Neural cell (in vitro differentiated cells): ENCODE results near the gene TRAPPC14.
A peak's percentile ranks its signal among the peaks of the same experiment; 100 is the strongest.

Source experiments
- EP300 ChIP-seq: fragments of 450-650 bp; conservative IDR thresholded peaks from 2 replicates; pipeline ENCODE4 v1.6.1; 2014; ENCODE audit warnings: antibody characterized with exemption, mild to moderate bottlenecking, moderate library complexity; ENCODE audit not compliant: poor library complexity, severe bottlenecking
- POLR2AphosphoS5 ChIP-seq: IDR thresholded peaks from 2 replicates; pipeline ENCODE4 v1.6.1; 2012
- RAD21 ChIP-seq: fragments of 450-650 bp; conservative IDR thresholded peaks from 2 replicates; pipeline ENCODE4 v1.6.1; 2014; ENCODE audit warnings: antibody characterized with exemption, mild to moderate bottlenecking, moderate library complexity
- SMC3 ChIP-seq: fragments of 450-650 bp; conservative IDR thresholded peaks from 2 replicates; pipeline ENCODE4 v1.6.1; 2014; ENCODE audit warnings: antibody characterized with exemption, mild to moderate bottlenecking, moderate library complexity; ENCODE audit not compliant: poor library complexity
- TF ChIP-seq, protein P1 (sequence below): fragments of 450-650 bp; IDR thresholded peaks from 2 replicates; pipeline ENCODE4 v1.5.1; 2014; ENCODE audit warnings: antibody characterized with exemption, mild to moderate bottlenecking, moderate library complexity; ENCODE audit not compliant: poor library complexity, severe bottlenecking

DNA sequence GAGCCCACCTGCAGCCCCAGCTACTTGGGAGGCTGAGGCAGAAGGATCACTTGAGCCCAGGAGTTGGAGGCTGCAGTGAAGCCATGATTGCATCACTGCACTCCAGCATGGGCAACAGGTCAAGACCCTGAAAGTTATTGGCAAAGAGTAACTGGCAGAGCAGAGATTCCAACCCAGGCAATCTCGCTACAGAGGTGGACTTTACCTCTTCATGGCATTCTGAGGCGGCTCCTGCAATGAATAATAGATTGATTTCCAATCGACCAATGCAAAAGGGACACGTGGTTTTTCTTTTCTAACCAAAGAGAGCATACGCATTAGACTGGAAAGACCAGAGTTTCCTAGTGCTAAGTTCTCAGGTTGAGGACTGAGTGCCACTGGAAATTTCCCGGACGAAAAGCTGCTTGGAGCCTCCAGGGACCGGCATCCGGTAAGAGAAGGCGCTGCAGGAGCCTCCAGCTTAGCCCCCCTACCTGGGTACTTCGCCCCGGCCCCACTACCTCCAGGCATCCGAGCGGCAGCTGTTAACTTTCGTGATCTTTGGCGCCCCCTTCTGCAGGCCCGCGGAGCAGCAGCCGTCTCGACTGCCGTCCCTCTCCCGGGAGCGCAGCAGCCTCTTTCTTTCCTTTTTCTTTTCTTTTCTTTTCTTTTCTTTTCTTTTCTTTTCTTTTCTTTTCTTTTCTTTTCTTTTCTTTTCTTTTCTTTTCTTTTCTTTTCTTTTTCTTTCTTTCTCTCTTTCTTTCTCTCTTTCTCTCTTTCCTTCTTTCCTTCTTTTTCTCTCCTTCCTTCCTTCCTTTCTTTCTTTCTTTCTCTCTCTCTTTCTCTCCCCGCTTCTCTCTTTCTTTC, 27.7 kb downstream of the TRAPPC14 start:
- TF ChIP-seq, protein P1, sequence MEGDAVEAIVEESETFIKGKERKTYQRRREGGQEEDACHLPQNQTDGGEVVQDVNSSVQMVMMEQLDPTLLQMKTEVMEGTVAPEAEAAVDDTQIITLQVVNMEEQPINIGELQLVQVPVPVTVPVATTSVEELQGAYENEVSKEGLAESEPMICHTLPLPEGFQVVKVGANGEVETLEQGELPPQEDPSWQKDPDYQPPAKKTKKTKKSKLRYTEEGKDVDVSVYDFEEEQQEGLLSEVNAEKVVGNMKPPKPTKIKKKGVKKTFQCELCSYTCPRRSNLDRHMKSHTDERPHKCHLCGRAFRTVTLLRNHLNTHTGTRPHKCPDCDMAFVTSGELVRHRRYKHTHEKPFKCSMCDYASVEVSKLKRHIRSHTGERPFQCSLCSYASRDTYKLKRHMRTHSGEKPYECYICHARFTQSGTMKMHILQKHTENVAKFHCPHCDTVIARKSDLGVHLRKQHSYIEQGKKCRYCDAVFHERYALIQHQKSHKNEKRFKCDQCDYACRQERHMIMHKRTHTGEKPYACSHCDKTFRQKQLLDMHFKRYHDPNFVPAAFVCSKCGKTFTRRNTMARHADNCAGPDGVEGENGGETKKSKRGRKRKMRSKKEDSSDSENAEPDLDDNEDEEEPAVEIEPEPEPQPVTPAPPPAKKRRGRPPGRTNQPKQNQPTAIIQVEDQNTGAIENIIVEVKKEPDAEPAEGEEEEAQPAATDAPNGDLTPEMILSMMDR = peak; percentile 88
- TF ChIP-seq EP300 (no peak), POLR2AphosphoS5 (no peak), SMC3 (peak; percentile 76), RAD21 (peak; percentile 80)
